ENCODE measurements around the gene STARD3NL.
"Not testable (repeated sequence)": the region's sequence is repeated elsewhere in the genome, so short reads cannot be mapped to it uniquely, and the experiment has no call there.

STARD3NL gene

DNA sequence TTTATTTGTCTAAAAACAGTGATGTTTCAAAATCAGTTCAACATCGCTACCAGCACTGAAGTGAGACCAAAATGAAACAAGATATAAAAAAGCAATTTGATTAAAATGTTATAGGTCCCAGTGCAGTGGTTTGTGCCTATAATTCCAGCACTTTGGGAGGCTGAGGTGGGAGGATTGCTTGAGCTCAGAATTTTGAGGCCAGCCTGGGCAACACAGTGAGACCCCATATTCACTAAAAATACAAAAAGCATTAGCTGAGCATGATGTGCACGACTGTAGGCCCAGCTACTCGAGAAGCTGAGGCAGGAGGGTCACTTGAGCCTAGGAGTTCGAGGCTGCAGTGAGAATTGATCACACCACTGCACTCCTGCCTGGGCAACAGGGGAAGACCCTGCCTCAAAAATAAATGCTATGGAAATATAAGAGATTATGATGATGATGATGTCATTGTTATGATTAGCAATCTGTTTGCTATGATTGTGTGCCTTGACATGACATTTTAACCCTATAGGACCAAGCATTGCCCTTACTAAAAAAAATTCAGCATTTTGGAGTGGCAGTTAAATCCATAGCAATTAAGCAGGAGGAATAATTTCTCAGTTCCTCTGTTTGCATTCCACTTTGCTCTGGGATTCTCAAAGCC is 91.8 kb downstream of the STARD3NL start:
- POLR2A ChIA-PET: not testable (repeated sequence)

GRCh38 chr7:38270405-38270804 is 92.4 kb downstream of the STARD3NL start:
- H3K27me3 ChIP-seq (replicated peaks in 2 of 5; ENCODE audit: control insufficient read depth in 4 of 5, insufficient read depth in 5 of 5, low read length in 4 of 5); H3K4me1 ChIP-seq (ENCODE audit: control extremely low read depth in 1 of 4, control insufficient read depth in 4 of 4, insufficient read depth in 4 of 4, low read length in 3 of 4); H3K27ac ChIP-seq (ENCODE audit: insufficient read depth in 1 of 2, low read depth in 1 of 2, low read length in 2 of 2, poor library complexity in 1 of 2, severe bottlenecking in 2 of 2); H3K36me3 ChIP-seq (ENCODE audit: control insufficient read depth in 4 of 4, insufficient read depth in 4 of 4, low read length in 3 of 4); DNase-seq; H3K4me3 ChIP-seq (ENCODE audit: control insufficient read depth in 1 of 7, extremely low read depth in 1 of 7, insufficient read depth in 4 of 7, low read depth in 2 of 7, low read length in 6 of 7); H3K9me3 ChIP-seq (ENCODE audit: control extremely low read depth in 1 of 5, control insufficient read depth in 4 of 5, insufficient read depth in 2 of 5, low read depth in 1 of 5, low read length in 4 of 5); POLR2A ChIA-PET: not testable (repeated sequence)
- WGBS (ENCODE audit: insufficient coverage): no CpG with 5 or more reads among the region's 2 CpGs
- CTCF ChIA-PET: interaction anchor here (1.1 kb wide), 1 partner anchor 11 kb away, joined by 3 read pairs; no protein-coding TSS in a partner anchor

More for the DNA sequence above, 91.8 kb downstream of the STARD3NL start:
- H3K27me3 ChIP-seq (replicated peaks in 2 of 5; ENCODE audit: control insufficient read depth in 4 of 5, insufficient read depth in 5 of 5, low read length in 4 of 5); H3K27ac ChIP-seq (ENCODE audit: insufficient read depth in 1 of 2, low read depth in 1 of 2, low read length in 2 of 2, poor library complexity in 1 of 2, severe bottlenecking in 2 of 2); H3K36me3 ChIP-seq (ENCODE audit: control insufficient read depth in 4 of 4, insufficient read depth in 4 of 4, low read length in 3 of 4); H3K4me1 ChIP-seq (ENCODE audit: control extremely low read depth in 1 of 4, control insufficient read depth in 4 of 4, insufficient read depth in 4 of 4, low read length in 3 of 4); H3K9me3 ChIP-seq (ENCODE audit: control extremely low read depth in 1 of 5, control insufficient read depth in 4 of 5, insufficient read depth in 2 of 5, low read depth in 1 of 5, low read length in 4 of 5); DNase-seq; H3K4me3 ChIP-seq (ENCODE audit: control insufficient read depth in 1 of 7, extremely low read depth in 1 of 7, insufficient read depth in 4 of 7, low read depth in 2 of 7, low read length in 6 of 7); CTCF ChIA-PET: not testable (repeated sequence)
- WGBS (ENCODE audit: insufficient coverage): 86% methylated on average over 3 of the region's 4 CpGs

GRCh38 chr7:38273286-38273995 is 95.4 kb downstream of the STARD3NL start, which contains the start of gene TARP:
TARP (minus strand) TSS chr7:38273636.
- no peaks in the 10 kb centered on the region for H3K9me3 ChIP-seq (ENCODE audit: control extremely low read depth in 1 of 5, control insufficient read depth in 4 of 5, insufficient read depth in 2 of 5, low read depth in 1 of 5, low read length in 4 of 5)
- 93% methylated on average over 2 of the region's 2 CpGs for WGBS (ENCODE audit: insufficient coverage)
- no peak within 1 kb of the TSS for H3K27ac ChIP-seq (ENCODE audit: insufficient read depth in 1 of 2, low read depth in 1 of 2, low read length in 2 of 2, poor library complexity in 1 of 2, severe bottlenecking in 2 of 2)
- H3K36me3 ChIP-seq (ENCODE audit: control insufficient read depth in 4 of 4, insufficient read depth in 4 of 4, low read length in 3 of 4): no peaks in the 10 kb centered on the region
- H3K4me1 ChIP-seq (ENCODE audit: control extremely low read depth in 1 of 4, control insufficient read depth in 4 of 4, insufficient read depth in 4 of 4, low read length in 3 of 4): peaks cover 5 to 16% (median 14%) of the 10 kb centered on the region in 4 experiments
- DNase-seq: no peak
- POLR2A ChIA-PET: no interaction called here
- CTCF ChIA-PET: interaction anchor here (0.9 to 1.1 kb wide), 2 partner anchors 12 to 19 kb away, joined by 3 read pairs; no protein-coding TSS in a partner anchor
- H3K4me3 ChIP-seq (ENCODE audit: control insufficient read depth in 1 of 7, extremely low read depth in 1 of 7, insufficient read depth in 4 of 7, low read depth in 2 of 7, low read length in 6 of 7): peak within 1 kb of the TSS in 2 of 7 experiments; percentile 8 to 67
- H3K27me3 ChIP-seq (replicated peaks in 2 of 5; ENCODE audit: control insufficient read depth in 4 of 5, insufficient read depth in 5 of 5, low read length in 4 of 5): no peaks in the 10 kb centered on the region

GRCh38 chr7:38274486-38274885 is 96.4 kb downstream of the STARD3NL start:
- Histone ChIP-seq H3K9me3 (ENCODE audit: control extremely low read depth in 1 of 5, control insufficient read depth in 4 of 5, insufficient read depth in 2 of 5, low read depth in 1 of 5, low read length in 4 of 5) (no peaks in the 10 kb centered on the region), H3K27me3 (replicated peaks in 2 of 5; ENCODE audit: control insufficient read depth in 4 of 5, insufficient read depth in 5 of 5, low read length in 4 of 5) (no peaks in the 10 kb centered on the region), H3K36me3 (ENCODE audit: control insufficient read depth in 4 of 4, insufficient read depth in 4 of 4, low read length in 3 of 4) (no peaks in the 10 kb centered on the region), H3K27ac (ENCODE audit: insufficient read depth in 1 of 2, low read depth in 1 of 2, low read length in 2 of 2, poor library complexity in 1 of 2, severe bottlenecking in 2 of 2) (no peak overlapping the region), H3K4me1 (ENCODE audit: control extremely low read depth in 1 of 4, control insufficient read depth in 4 of 4, insufficient read depth in 4 of 4, low read length in 3 of 4) (peaks cover 5 to 16% (median 14%) of the 10 kb centered on the region in 4 experiments), H3K4me3 (ENCODE audit: control insufficient read depth in 1 of 7, extremely low read depth in 1 of 7, insufficient read depth in 4 of 7, low read depth in 2 of 7, low read length in 6 of 7) (peak overlapping the region in 2 of 7 experiments; percentile 8 to 67)
- 100% methylated on average over 2 of the region's 4 CpGs for WGBS (ENCODE audit: insufficient coverage)
- ChIA-PET POLR2A (no interaction called here), CTCF (interaction anchor here (0.9 to 1.1 kb wide), 2 partner anchors 18 to 40 kb away, joined by 3 read pairs; no protein-coding TSS in a partner anchor)
- no peak for DNase-seq

DNA sequence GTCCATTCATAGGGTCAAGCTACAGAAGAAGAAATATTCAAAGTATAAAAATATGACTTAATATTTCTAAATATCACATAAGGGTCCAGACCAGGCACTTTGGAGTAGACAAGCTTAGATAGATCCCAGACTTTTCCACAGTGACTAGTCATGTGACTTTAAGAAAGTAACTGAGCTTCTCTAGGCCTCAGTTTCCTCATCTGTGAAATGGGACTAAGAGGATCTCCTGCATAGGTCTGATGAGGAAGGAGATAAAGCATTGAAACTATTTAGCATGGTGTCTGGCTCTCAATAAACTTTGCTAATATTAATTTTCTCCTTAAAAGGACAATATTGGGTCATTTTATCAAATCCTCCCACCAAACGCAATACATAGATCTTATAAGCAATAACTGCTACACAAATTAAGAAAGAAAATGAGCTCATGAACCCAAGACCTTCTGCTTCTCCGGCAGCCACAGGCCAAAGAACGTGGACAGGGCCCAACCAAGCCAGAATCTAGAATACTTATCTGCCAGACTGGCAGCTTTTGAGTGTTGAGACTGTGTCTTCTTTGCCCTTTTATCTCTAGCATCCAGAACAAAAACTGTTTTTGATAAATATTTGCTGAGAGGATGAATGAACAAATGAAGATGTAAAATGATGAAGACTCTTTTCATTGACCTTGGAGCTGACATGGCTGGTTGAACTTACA is 97.0 kb downstream of the STARD3NL start:
- Histone ChIP-seq H3K27me3 (replicated peaks in 2 of 5; ENCODE audit: control insufficient read depth in 4 of 5, insufficient read depth in 5 of 5, low read length in 4 of 5) (no peaks in the 10 kb centered on the region), H3K4me1 (ENCODE audit: control extremely low read depth in 1 of 4, control insufficient read depth in 4 of 4, insufficient read depth in 4 of 4, low read length in 3 of 4) (peaks cover 5 to 16% (median 14%) of the 10 kb centered on the region in 4 experiments), H3K27ac (ENCODE audit: insufficient read depth in 1 of 2, low read depth in 1 of 2, low read length in 2 of 2, poor library complexity in 1 of 2, severe bottlenecking in 2 of 2) (no peak overlapping the region), H3K36me3 (ENCODE audit: control insufficient read depth in 4 of 4, insufficient read depth in 4 of 4, low read length in 3 of 4) (no peaks in the 10 kb centered on the region), H3K4me3 (ENCODE audit: control insufficient read depth in 1 of 7, extremely low read depth in 1 of 7, insufficient read depth in 4 of 7, low read depth in 2 of 7, low read length in 6 of 7) (peak overlapping the region in 2 of 7 experiments; percentile 56 to 67), H3K9me3 (ENCODE audit: control extremely low read depth in 1 of 5, control insufficient read depth in 4 of 5, insufficient read depth in 2 of 5, low read depth in 1 of 5, low read length in 4 of 5) (no peaks in the 10 kb centered on the region)
- DNase-seq: no peak
- POLR2A ChIA-PET: no interaction called here
- CTCF ChIA-PET: interaction anchor here (0.8 to 1.1 kb wide), 3 partner anchors 18 to 62 kb away, joined by 3 read pairs; no protein-coding TSS in a partner anchor
- WGBS (ENCODE audit: insufficient coverage): 69% methylated on average over 3 of the region's 3 CpGs

GRCh38 chr7:38276096-38276877 is 98.2 kb downstream of the STARD3NL start:
- H3K4me3 ChIP-seq (ENCODE audit: control insufficient read depth in 1 of 7, extremely low read depth in 1 of 7, insufficient read depth in 4 of 7, low read depth in 2 of 7, low read length in 6 of 7): peak overlapping the region in 4 of 7 experiments; percentile 1 to 67 (median 40)
- peaks cover 5 to 16% (median 14%) of the 10 kb centered on the region in 4 experiments for H3K4me1 ChIP-seq (ENCODE audit: control extremely low read depth in 1 of 4, control insufficient read depth in 4 of 4, insufficient read depth in 4 of 4, low read length in 3 of 4)
- H3K27me3 ChIP-seq (replicated peaks in 2 of 5; ENCODE audit: control insufficient read depth in 4 of 5, insufficient read depth in 5 of 5, low read length in 4 of 5): no peaks in the 10 kb centered on the region
- peak; percentile 25 to 82 (median 52) for DNase-seq
- no peaks in the 10 kb centered on the region for H3K36me3 ChIP-seq (ENCODE audit: control insufficient read depth in 4 of 4, insufficient read depth in 4 of 4, low read length in 3 of 4)
- 100% methylated on average over 1 of the region's 6 CpGs for WGBS (ENCODE audit: insufficient coverage)
- H3K27ac ChIP-seq (ENCODE audit: insufficient read depth in 1 of 2, low read depth in 1 of 2, low read length in 2 of 2, poor library complexity in 1 of 2, severe bottlenecking in 2 of 2): peak overlapping the region in 1 of 2 experiments; percentile 40
- CTCF ChIA-PET: interaction anchor here (1.2 kb wide), 1 partner anchor 41 kb away, joined by 4 read pairs; no protein-coding TSS in a partner anchor
- POLR2A ChIA-PET: no interaction called here
- no peaks in the 10 kb centered on the region for H3K9me3 ChIP-seq (ENCODE audit: control extremely low read depth in 1 of 5, control insufficient read depth in 4 of 5, insufficient read depth in 2 of 5, low read depth in 1 of 5, low read length in 4 of 5)
